Neural progenitor cell (in vitro differentiated cells): ENCODE results near the gene MIER2.

Source experiments
- CTCF ChIP-seq: fragments of 200-600 bp; sonication (generic); IDR thresholded peaks from 2 replicates; pipeline ENCODE4 v1.5.1; 2017; ENCODE audit warnings: antibody characterized with exemption, mild to moderate bottlenecking
- EZH2phosphoT487 ChIP-seq: fragments of 200-600 bp; sonication (generic); IDR thresholded peaks from 2 replicates; pipeline ENCODE4 v1.6.1; 2017; ENCODE audit warnings: antibody characterized with exemption

DNA sequence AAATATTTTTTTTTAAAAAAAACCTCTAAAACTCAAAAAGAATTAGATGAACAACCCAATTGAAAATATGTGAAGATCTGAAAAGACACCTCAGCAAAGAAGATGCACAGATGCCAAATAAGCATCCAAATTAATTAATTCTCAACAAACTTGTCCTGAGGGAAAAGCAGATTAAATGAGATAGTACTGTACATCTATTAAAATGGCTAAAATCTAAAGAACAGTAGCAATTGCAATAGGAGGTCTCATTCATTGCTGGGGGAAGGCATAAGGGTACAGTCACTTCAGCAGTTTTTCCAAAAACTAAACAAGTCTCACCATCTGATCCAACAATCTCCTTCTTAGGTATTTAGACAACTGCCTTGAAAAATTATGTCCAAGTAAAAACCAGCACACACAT is 75.4 kb downstream of the MIER2 start:
- TF ChIP-seq CTCF (no peak), EZH2phosphoT487 (no peak)
